ENCODE measurements around the gene GRB7. TPM values are rescaled to one million over a fixed set of nuclear protein-coding genes. Genes with fewer than 3 reads are reported as not detected.

The GRB7 gene
- total RNA-seq, 5 donors from 2014 or later (not counting 1 experiment from before 2014, with no cell fraction given): 0.19 to 0.41 (median 0.30) TPM; not detected in 2

- H3K9me3 Mint-ChIP-seq: no peaks in the 10 kb centered on the region
- H3K27me3 Mint-ChIP-seq: no peaks in the 10 kb centered on the region
- ATAC-seq (replicated peaks in 1 of 4) (no peak), DNase-seq (no peak)
- H3K27ac ChIP-seq (ENCODE audit: low read length): no peak overlapping the region
- H3K4me1 ChIP-seq (ENCODE audit: control insufficient read depth in 1 of 2, extremely low read depth in 1 of 2, insufficient read depth in 2 of 2, low read length in 2 of 2): peaks cover 18 to 34% of the 10 kb centered on the region in 2 experiments
- CTCF ChIA-PET: no interaction called here
- peak overlapping the region in 1 of 3 donors; percentile 13 for H3K4me3 Mint-ChIP-seq
- no peak overlapping the region for H3K4me3 ChIP-seq (ENCODE audit: control insufficient read depth in 1 of 2, extremely low read depth in 1 of 2, low read length in 1 of 2)
- peaks cover 63 to 74% (median 69%) of the 10 kb centered on the region in 3 donors for H3K4me1 Mint-ChIP-seq
- H3K27ac Mint-ChIP-seq: peak overlapping the region; percentile 15 to 68
- H3K27me3 ChIP-seq (replicated peaks in 1 of 2; ENCODE audit: control insufficient read depth in 2 of 2, extremely low read depth in 1 of 2, insufficient read depth in 2 of 2, low read length in 1 of 2): no peaks in the 10 kb centered on the region
- peaks cover 59% of the 10 kb centered on the region for H3K36me3 Mint-ChIP-seq
- peaks cover 4 to 55% of the 10 kb centered on the region in 2 donors for H3K36me3 ChIP-seq (ENCODE audit: control insufficient read depth in 2 of 2, extremely low read depth in 1 of 2, insufficient read depth in 1 of 2, low read length in 1 of 2)
- no peaks in the 10 kb centered on the region for H3K9me3 ChIP-seq
- POLR2A ChIA-PET: no interaction called here
These were observed 49.3 kb downstream of the GRB7 start for GRCh38 chr17:39787041-39787440.

- 93% methylated on average over 7 of the region's 8 CpGs for WGBS (ENCODE audit: insufficient coverage)
- peak overlapping the region; percentile 37 to 68 for H3K27ac Mint-ChIP-seq
These were observed 50.2 kb downstream of the GRB7 start for GRCh38 chr17:39787743-39788484.

GRCh38 chr17:39791111-39791992 lies 53.6 kb downstream of the GRB7 start:
- no peaks in the 10 kb centered on the region for H3K9me3 ChIP-seq
- H3K36me3 ChIP-seq (ENCODE audit: control insufficient read depth in 2 of 2, extremely low read depth in 1 of 2, insufficient read depth in 1 of 2, low read length in 1 of 2): peaks cover 4 to 35% of the 10 kb centered on the region in 2 donors
- POLR2A ChIA-PET: interaction anchor here in 1 of 2 donors (0.6 to 0.7 kb wide), 2 partner anchors 16 kb away, joined by 4 to 6 read pairs; no protein-coding TSS in a partner anchor
- DNase-seq: peak in 14 of 35 experiments; percentile 7 to 68 (median 24)
- H3K4me3 ChIP-seq (ENCODE audit: control insufficient read depth in 1 of 2, extremely low read depth in 1 of 2, low read length in 1 of 2): peak overlapping the region in 1 of 2 donors; percentile 0
- no peaks in the 10 kb centered on the region for H3K27me3 ChIP-seq (replicated peaks in 1 of 2; ENCODE audit: control insufficient read depth in 2 of 2, extremely low read depth in 1 of 2, insufficient read depth in 2 of 2, low read length in 1 of 2)
- CTCF ChIA-PET: interaction anchor here (0.6 to 1.0 kb wide), 2 partner anchors 17 to 37 kb away, joined by 4 to 6 read pairs; no protein-coding TSS in a partner anchor
- Mint-ChIP-seq H3K4me3 (peak overlapping the region; percentile 62 to 71 (median 70)), H3K4me1 (peaks cover 68 to 74% (median 72%) of the 10 kb centered on the region in 3 donors), H3K27ac (peak overlapping the region; percentile 96 to 98), H3K27me3 (no peaks in the 10 kb centered on the region), H3K9me3 (no peaks in the 10 kb centered on the region), H3K36me3 (peaks cover 38% of the 10 kb centered on the region)
- peaks cover 46 to 51% of the 10 kb centered on the region in 2 experiments for H3K4me1 ChIP-seq (ENCODE audit: control insufficient read depth in 1 of 2, extremely low read depth in 1 of 2, insufficient read depth in 2 of 2, low read length in 2 of 2)
- ATAC-seq (replicated peaks in 1 of 4): peak; percentile 72 to 83 (median 74)
- WGBS (ENCODE audit: insufficient coverage): no CpG with 5 or more reads among the region's 6 CpGs
- H3K27ac ChIP-seq (ENCODE audit: low read length): peak overlapping the region; percentile 70

More at GRCh38 chr17:39787743-39788484, 50.2 kb downstream of the GRB7 start:
- no peak overlapping the region for H3K27ac ChIP-seq (ENCODE audit: low read length)
- Mint-ChIP-seq H3K27me3 (no peaks in the 10 kb centered on the region), H3K4me3 (no peak overlapping the region), H3K36me3 (peaks cover 54% of the 10 kb centered on the region), H3K4me1 (peaks cover 63 to 74% (median 69%) of the 10 kb centered on the region in 3 donors), H3K9me3 (no peaks in the 10 kb centered on the region)
- H3K4me3 ChIP-seq (ENCODE audit: control insufficient read depth in 1 of 2, extremely low read depth in 1 of 2, low read length in 1 of 2): no peak overlapping the region
- H3K9me3 ChIP-seq: no peaks in the 10 kb centered on the region
- H3K36me3 ChIP-seq (ENCODE audit: control insufficient read depth in 2 of 2, extremely low read depth in 1 of 2, insufficient read depth in 1 of 2, low read length in 1 of 2): peaks cover 4 to 55% of the 10 kb centered on the region in 2 donors
- DNase-seq (no peak), ATAC-seq (replicated peaks in 1 of 4) (no peak)
- H3K27me3 ChIP-seq (replicated peaks in 1 of 2; ENCODE audit: control insufficient read depth in 2 of 2, extremely low read depth in 1 of 2, insufficient read depth in 2 of 2, low read length in 1 of 2): no peaks in the 10 kb centered on the region
- ChIA-PET POLR2A (interaction anchor here in 1 of 2 donors (0.9 kb wide), 1 partner anchor 20 kb away, joined by 3 read pairs; no protein-coding TSS in a partner anchor), CTCF (no interaction called here)
- H3K4me1 ChIP-seq (ENCODE audit: control insufficient read depth in 1 of 2, extremely low read depth in 1 of 2, insufficient read depth in 2 of 2, low read length in 2 of 2): peaks cover 26 to 28% of the 10 kb centered on the region in 2 experiments

- 0% methylated on average over 2 of the region's 10 CpGs for WGBS (ENCODE audit: insufficient coverage)
- POLR2A ChIA-PET: interaction anchor here in 1 of 2 donors (0.6 to 1.1 kb wide), 2 partner anchors 13 to 72 kb away, joined by 3 read pairs; no protein-coding TSS in a partner anchor
- Histone ChIP-seq H3K36me3 (ENCODE audit: control insufficient read depth in 2 of 2, extremely low read depth in 1 of 2, insufficient read depth in 1 of 2, low read length in 1 of 2) (peaks cover 4 to 25% of the 10 kb centered on the region in 2 donors), H3K27me3 (replicated peaks in 1 of 2; ENCODE audit: control insufficient read depth in 2 of 2, extremely low read depth in 1 of 2, insufficient read depth in 2 of 2, low read length in 1 of 2) (no peaks in the 10 kb centered on the region), H3K9me3 (no peaks in the 10 kb centered on the region), H3K4me1 (ENCODE audit: control insufficient read depth in 1 of 2, extremely low read depth in 1 of 2, insufficient read depth in 2 of 2, low read length in 2 of 2) (peaks cover 43 to 51% of the 10 kb centered on the region in 2 experiments), H3K4me3 (ENCODE audit: control insufficient read depth in 1 of 2, extremely low read depth in 1 of 2, low read length in 1 of 2) (no peak overlapping the region), H3K27ac (ENCODE audit: low read length) (peak overlapping the region; percentile 70)
- DNase-seq: peak in 1 of 35 experiments; percentile 37
- peaks cover 68 to 71% (median 71%) of the 10 kb centered on the region in 3 donors for H3K4me1 Mint-ChIP-seq
- H3K4me3 Mint-ChIP-seq: peak overlapping the region; percentile 62 to 71 (median 67)
- peak in 2 of 4 experiments; percentile 10 to 14 for ATAC-seq (replicated peaks in 1 of 4)
- CTCF ChIA-PET: interaction anchor here (0.9 to 1.8 kb wide), 4 partner anchors 15 to 69 kb away, joined by 3 to 4 read pairs (median 3); no protein-coding TSS in a partner anchor
- H3K27me3 Mint-ChIP-seq: no peaks in the 10 kb centered on the region
- H3K36me3 Mint-ChIP-seq: peaks cover 34% of the 10 kb centered on the region
- peak overlapping the region; percentile 96 to 98 for H3K27ac Mint-ChIP-seq
- H3K9me3 Mint-ChIP-seq: no peaks in the 10 kb centered on the region
These were observed 54.9 kb downstream of the GRB7 start for GRCh38 chr17:39792526-39793221.

- Mint-ChIP-seq H3K4me1 (peaks cover 68 to 73% (median 72%) of the 10 kb centered on the region in 3 donors), H3K4me3 (peak overlapping the region; percentile 62 to 71 (median 67)), H3K9me3 (no peaks in the 10 kb centered on the region), H3K36me3 (peaks cover 33% of the 10 kb centered on the region), H3K27me3 (no peaks in the 10 kb centered on the region), H3K27ac (peak overlapping the region; percentile 96 to 98)
- peak in 1 of 4 experiments; percentile 16 for ATAC-seq (replicated peaks in 1 of 4)
- peaks cover 46 to 55% of the 10 kb centered on the region in 2 experiments for H3K4me1 ChIP-seq (ENCODE audit: control insufficient read depth in 1 of 2, extremely low read depth in 1 of 2, insufficient read depth in 2 of 2, low read length in 2 of 2)
- WGBS (ENCODE audit: insufficient coverage): no CpG with 5 or more reads among the region's 3 CpGs
- H3K4me3 ChIP-seq (ENCODE audit: control insufficient read depth in 1 of 2, extremely low read depth in 1 of 2, low read length in 1 of 2): no peak overlapping the region
- CTCF ChIA-PET: interaction anchor here in 1 of 2 donors (0.9 to 1.8 kb wide), 6 partner anchors 14 to 172 kb away, joined by 3 to 5 read pairs (median 3); partner anchors contain the start of gene MIEN1
- DNase-seq: no peak
- peaks cover 4 to 18% of the 10 kb centered on the region in 2 donors for H3K36me3 ChIP-seq (ENCODE audit: control insufficient read depth in 2 of 2, extremely low read depth in 1 of 2, insufficient read depth in 1 of 2, low read length in 1 of 2)
- H3K27ac ChIP-seq (ENCODE audit: low read length): peak overlapping the region; percentile 70
- H3K27me3 ChIP-seq (replicated peaks in 1 of 2; ENCODE audit: control insufficient read depth in 2 of 2, extremely low read depth in 1 of 2, insufficient read depth in 2 of 2, low read length in 1 of 2): no peaks in the 10 kb centered on the region
- POLR2A ChIA-PET: interaction anchor here in 1 of 2 donors (0.6 to 1.0 kb wide), 2 partner anchors 18 to 71 kb away, joined by 3 read pairs; no protein-coding TSS in a partner anchor
- H3K9me3 ChIP-seq: no peaks in the 10 kb centered on the region
These were observed 55.6 kb downstream of the GRB7 start for GRCh38 chr17:39793301-39793872.

All from T-cell (primary cell).